Vagina (tissue), 2 donors: ENCODE measurements around the gene GRIK3.

Experiments
- CTCF ChIP-seq, 3 experiments: fragments of 450-650 bp in 2 of 3; fragments of 200-600 bp in 1 of 3; sonication (generic) in 1 of 3; IDR thresholded peaks; one replicate each; pipeline ENCODE4 v1.5.1; 2017 to 2019; ENCODE audit warnings: antibody characterized with exemption in 3 of 3, mild to moderate bottlenecking in 2 of 3, moderate library complexity in 2 of 3
- POLR2A ChIP-seq, 2 donors: fragments of 450-650 bp; IDR thresholded peaks; one replicate each; pipeline ENCODE4 v1.6.1; 2017; ENCODE audit warnings: antibody characterized with exemption in 2 of 2, mild to moderate bottlenecking in 2 of 2, moderate library complexity in 2 of 2

- TF ChIP-seq POLR2A (IDR thresholded peaks at IDR 0.05), result no peak
- no peak for TF ChIP-seq CTCF (IDR thresholded peaks at IDR 0.05)
Observed at GRCh38 chr1:36835696-36836095, 198.6 kb downstream of the GRIK3 start.
